Activated T-helper 1 cell treated with anti-CD3 and anti-CD28 coated beads, Interleukin-12 subunit alpha, Interleukin-12 subunit beta, Interleukin-2, Interleukin-4 antibody, amounts not matched to agents 30 ng/mL and 10 ng/mL and 1 ng/mL, durations not matched to agents 14 hours and 24 hours and 36 hours (primary cell): ENCODE data around the gene MGRN1. TPM values are rescaled to one million over a fixed set of nuclear protein-coding genes. Genes with fewer than 3 reads are reported as not detected.

ENCODE experiments used
- DNase-seq: peaks from one replicate; pipeline ENCODE4 v3.0.0; 2021; ENCODE audit warnings: low spot score
- H3K27ac Mint-ChIP-seq: one replicate; pipeline ENCODE4 v1.8.0; 2021; ENCODE audit warnings: mild to moderate bottlenecking, mixed read lengths
- H3K27me3 Mint-ChIP-seq: one replicate; pipeline ENCODE4 v1.8.0; 2022; ENCODE audit warnings: mild to moderate bottlenecking, moderate library complexity, mixed read lengths; ENCODE audit not compliant: insufficient read depth
- H3K36me3 Mint-ChIP-seq: one replicate; pipeline ENCODE4 v1.8.0; 2021; ENCODE audit warnings: low read depth, mixed read lengths
- H3K4me1 Mint-ChIP-seq: one replicate; pipeline ENCODE4 v1.8.0; 2021; ENCODE audit warnings: low read depth, mixed read lengths
- H3K4me3 Mint-ChIP-seq: one replicate; pipeline ENCODE4 v1.8.0; 2021; ENCODE audit warnings: mild to moderate bottlenecking, moderate library complexity, mixed read lengths
- H3K9me3 Mint-ChIP-seq: one replicate; pipeline ENCODE4 v1.8.0; 2021; ENCODE audit warnings: mixed read lengths
- intact Hi-C: fragments of 100-400 bp; cut with micrococcal nuclease; formaldehyde crosslinking; loops from one replicate; pipeline ENCODE4 v1.15.1; 2024
- total RNA-seq: library from RNA; stranded (reverse); gene quantifications from 2 replicates; pipeline ENCODE4 v1.2.3, GENCODE V29; 2022

The MGRN1 gene
- total RNA-seq, 1 donor from 2014 or later, result 110 TPM

- Mint-ChIP-seq H3K9me3 (no peaks in the 10 kb centered on the region), H3K27me3 (no peaks in the 10 kb centered on the region), H3K4me1 (peaks cover 6% of the 10 kb centered on the region), H3K36me3 (peaks cover 17% of the 10 kb centered on the region), H3K27ac (no peak overlapping the region), H3K4me3 (no peak overlapping the region)
- no peak for DNase-seq
- intact Hi-C loops, result no loop called here
These were observed 77.8 kb downstream of the MGRN1 start for GRCh38 chr16:4702466-4702808.

DNA sequence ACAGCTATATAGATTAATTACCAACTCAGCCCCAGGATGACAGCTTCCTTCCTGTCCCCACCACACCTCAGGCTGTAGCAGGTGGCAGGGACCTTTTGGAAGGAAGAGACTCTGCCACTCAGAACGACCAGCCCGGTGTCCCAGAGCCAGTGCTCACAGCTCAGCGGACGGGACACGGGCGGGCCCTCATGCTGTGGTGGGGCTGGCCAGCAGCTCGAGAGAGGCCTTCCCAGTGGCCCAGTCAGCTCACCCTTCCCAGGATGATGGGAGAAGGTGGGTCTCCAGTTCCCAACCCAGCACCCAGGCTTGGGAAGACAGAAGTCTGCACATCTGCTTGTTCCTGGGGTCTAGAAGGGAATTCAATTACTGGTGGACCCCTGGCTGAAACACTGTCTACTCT is 79.3 kb downstream of the MGRN1 start:
- intact Hi-C loops, result no loop called here
- DNase-seq, result no peak
- Mint-ChIP-seq H3K27me3 (no peaks in the 10 kb centered on the region), H3K4me3 (no peak overlapping the region), H3K27ac (no peak overlapping the region), H3K4me1 (peaks cover 6% of the 10 kb centered on the region), H3K36me3 (peaks cover 19% of the 10 kb centered on the region), H3K9me3 (no peaks in the 10 kb centered on the region)

- H3K4me1 Mint-ChIP-seq, result peaks cover 6% of the 10 kb centered on the region
- no peaks in the 10 kb centered on the region for H3K27me3 Mint-ChIP-seq
- H3K9me3 Mint-ChIP-seq, result no peaks in the 10 kb centered on the region
- intact Hi-C loops, result no loop called here
- H3K27ac Mint-ChIP-seq, result no peak overlapping the region
- H3K4me3 Mint-ChIP-seq, result no peak overlapping the region
- H3K36me3 Mint-ChIP-seq, result peaks cover 17% of the 10 kb centered on the region
- DNase-seq, result no peak
These were observed 79.9 kb downstream of the MGRN1 start for GRCh38 chr16:4704491-4704890.

DNA sequence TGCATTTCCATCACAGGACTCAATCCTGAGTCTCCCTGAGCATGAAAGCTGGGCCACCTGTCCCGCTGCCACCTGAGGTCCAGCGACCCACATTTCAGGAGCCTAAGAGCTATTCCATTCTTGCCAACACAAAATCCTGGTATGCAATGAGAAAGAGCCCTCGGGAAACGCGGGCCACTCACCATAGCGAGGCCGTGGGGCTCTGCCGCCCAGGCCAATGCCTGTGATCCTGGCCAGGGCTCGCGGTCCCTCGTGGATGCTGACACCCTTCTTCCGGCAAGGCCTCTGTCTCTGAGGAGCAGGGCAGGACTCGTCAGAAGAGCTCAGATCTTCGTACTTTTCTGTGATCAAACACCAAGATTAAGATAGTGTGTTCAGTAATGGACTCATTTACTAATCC is 80.3 kb downstream of the MGRN1 start:
- Mint-ChIP-seq H3K36me3 (peaks cover 14% of the 10 kb centered on the region), H3K9me3 (no peaks in the 10 kb centered on the region), H3K4me1 (peaks cover 6% of the 10 kb centered on the region), H3K27me3 (no peaks in the 10 kb centered on the region), H3K4me3 (no peak overlapping the region), H3K27ac (no peak overlapping the region)
- DNase-seq, result no peak
- intact Hi-C loops, result no loop called here

DNA sequence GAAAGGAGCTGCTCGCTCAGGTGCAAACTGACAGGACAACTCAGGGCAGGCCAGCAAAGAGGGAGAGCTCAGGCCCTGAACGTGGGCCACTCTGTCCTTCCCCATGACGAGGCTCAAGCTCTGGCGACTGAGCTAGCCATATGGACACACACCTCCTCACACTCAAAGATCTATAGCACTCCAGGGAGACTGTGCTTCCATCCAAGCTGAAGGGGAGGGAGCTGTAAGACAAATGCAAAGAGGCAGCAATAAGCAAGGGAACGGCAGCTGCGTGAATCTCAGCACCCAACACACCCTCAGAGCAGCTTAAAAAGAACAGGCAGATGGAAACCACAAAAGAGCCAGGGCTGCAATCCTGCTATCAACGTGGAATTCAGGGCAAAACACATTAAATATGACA is 82.2 kb downstream of the MGRN1 start:
- Mint-ChIP-seq H3K4me1 (no peaks in the 10 kb centered on the region), H3K27me3 (no peaks in the 10 kb centered on the region), H3K4me3 (no peak overlapping the region), H3K36me3 (peaks cover 16% of the 10 kb centered on the region), H3K27ac (no peak overlapping the region), H3K9me3 (no peaks in the 10 kb centered on the region)
- intact Hi-C loops, result no loop called here
- DNase-seq, result no peak

GRCh38 chr16:4709481-4709880 is 84.9 kb downstream of the MGRN1 start:
- no peak for DNase-seq
- no peak overlapping the region for H3K4me3 Mint-ChIP-seq
- no peaks in the 10 kb centered on the region for H3K9me3 Mint-ChIP-seq
- no peaks in the 10 kb centered on the region for H3K27me3 Mint-ChIP-seq
- peaks cover 16% of the 10 kb centered on the region for H3K36me3 Mint-ChIP-seq
- no peak overlapping the region for H3K27ac Mint-ChIP-seq
- H3K4me1 Mint-ChIP-seq, result no peaks in the 10 kb centered on the region
- intact Hi-C loops, result no loop called here

- DNase-seq, result no peak
- no peaks in the 10 kb centered on the region for H3K4me1 Mint-ChIP-seq
- intact Hi-C loops, result no loop called here
These were observed 89.3 kb downstream of the MGRN1 start for GRCh38 chr16:4713663-4714501.

GRCh38 chr16:4714996-4715395 is 90.4 kb downstream of the MGRN1 start:
- no peaks in the 10 kb centered on the region for H3K27me3 Mint-ChIP-seq
- DNase-seq, result no peak
- H3K9me3 Mint-ChIP-seq, result no peaks in the 10 kb centered on the region
- intact Hi-C loops, result no loop called here
- H3K36me3 Mint-ChIP-seq, result peaks cover 5% of the 10 kb centered on the region
- H3K4me3 Mint-ChIP-seq, result no peak overlapping the region
- no peaks in the 10 kb centered on the region for H3K4me1 Mint-ChIP-seq
- no peak overlapping the region for H3K27ac Mint-ChIP-seq

More at GRCh38 chr16:4713663-4714501, 89.3 kb downstream of the MGRN1 start:
- H3K4me3 Mint-ChIP-seq, result no peak overlapping the region
- peak overlapping the region; percentile 23 for H3K27ac Mint-ChIP-seq
- H3K27me3 Mint-ChIP-seq, result no peaks in the 10 kb centered on the region
- H3K36me3 Mint-ChIP-seq, result peaks cover 5% of the 10 kb centered on the region
- H3K9me3 Mint-ChIP-seq, result no peaks in the 10 kb centered on the region

DNA sequence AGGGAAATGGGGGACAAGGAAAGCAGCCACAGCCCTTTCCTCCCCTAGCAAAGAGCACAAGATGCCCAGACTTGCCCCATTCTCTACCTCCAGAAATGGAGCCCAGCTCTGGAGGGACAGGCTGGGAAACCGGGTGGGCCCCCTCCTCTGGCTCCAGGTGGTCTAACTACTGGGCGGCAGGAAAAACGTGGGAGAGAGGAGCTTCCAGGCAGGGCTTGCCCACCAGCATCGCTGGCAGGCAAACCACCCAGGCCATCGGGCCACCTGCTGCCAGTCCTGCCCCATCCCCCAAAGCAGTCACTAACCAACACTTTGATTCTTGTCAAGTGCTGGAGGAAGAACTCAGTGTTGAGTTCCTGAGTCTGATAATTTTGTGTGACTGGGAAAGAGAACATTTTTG is 93.8 kb downstream of the MGRN1 start:
- H3K27ac Mint-ChIP-seq, result no peak overlapping the region
- intact Hi-C loops, result no loop called here
- DNase-seq, result no peak
- H3K4me3 Mint-ChIP-seq, result no peak overlapping the region
- no peaks in the 10 kb centered on the region for H3K27me3 Mint-ChIP-seq
- no peaks in the 10 kb centered on the region for H3K36me3 Mint-ChIP-seq
- H3K9me3 Mint-ChIP-seq, result no peaks in the 10 kb centered on the region
- no peaks in the 10 kb centered on the region for H3K4me1 Mint-ChIP-seq

- intact Hi-C loops, result no loop called here
- H3K36me3 Mint-ChIP-seq, result peaks cover 3% of the 10 kb centered on the region
- H3K27me3 Mint-ChIP-seq, result no peaks in the 10 kb centered on the region
- no peaks in the 10 kb centered on the region for H3K9me3 Mint-ChIP-seq
- H3K4me3 Mint-ChIP-seq, result no peak overlapping the region
- H3K27ac Mint-ChIP-seq, result no peak overlapping the region
- no peak for DNase-seq
- H3K4me1 Mint-ChIP-seq, result no peaks in the 10 kb centered on the region
These were observed 98.6 kb downstream of the MGRN1 start for GRCh38 chr16:4723071-4723767.

DNA sequence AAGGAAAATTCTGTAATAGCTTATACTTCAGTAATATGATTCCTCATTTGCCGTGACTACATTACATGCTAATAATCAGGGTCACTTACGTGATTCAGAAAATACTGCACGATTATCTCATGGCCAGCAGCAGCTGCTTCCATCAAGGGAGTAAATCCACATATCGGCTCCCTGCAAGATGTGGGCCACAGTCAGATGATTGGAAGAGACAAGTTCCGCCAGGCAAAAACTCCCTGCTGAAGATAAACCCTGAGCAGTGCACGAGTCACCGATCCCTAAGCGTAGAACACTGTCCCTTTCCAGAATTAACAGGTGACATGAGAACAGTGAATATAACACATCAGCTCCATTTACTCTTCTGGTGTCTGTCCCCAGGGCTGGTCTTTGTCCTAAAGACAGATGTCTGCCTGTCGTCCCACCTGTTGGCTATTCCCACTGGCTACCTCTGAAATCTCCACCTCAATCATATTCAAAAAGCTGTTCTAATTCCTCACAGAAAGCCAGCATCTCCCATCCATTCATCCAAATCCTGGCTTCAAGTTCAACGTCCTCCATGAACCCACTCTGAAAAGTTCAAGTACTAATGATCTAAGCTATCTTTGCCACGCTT is 100.1 kb downstream of the MGRN1 start:
- no peak for DNase-seq
- intact Hi-C loops, result no loop called here
- no peak overlapping the region for H3K27ac Mint-ChIP-seq
- no peaks in the 10 kb centered on the region for H3K4me1 Mint-ChIP-seq
- no peak overlapping the region for H3K4me3 Mint-ChIP-seq
- H3K9me3 Mint-ChIP-seq, result no peaks in the 10 kb centered on the region
- peaks cover 7% of the 10 kb centered on the region for H3K36me3 Mint-ChIP-seq
- H3K27me3 Mint-ChIP-seq, result no peaks in the 10 kb centered on the region

DNA sequence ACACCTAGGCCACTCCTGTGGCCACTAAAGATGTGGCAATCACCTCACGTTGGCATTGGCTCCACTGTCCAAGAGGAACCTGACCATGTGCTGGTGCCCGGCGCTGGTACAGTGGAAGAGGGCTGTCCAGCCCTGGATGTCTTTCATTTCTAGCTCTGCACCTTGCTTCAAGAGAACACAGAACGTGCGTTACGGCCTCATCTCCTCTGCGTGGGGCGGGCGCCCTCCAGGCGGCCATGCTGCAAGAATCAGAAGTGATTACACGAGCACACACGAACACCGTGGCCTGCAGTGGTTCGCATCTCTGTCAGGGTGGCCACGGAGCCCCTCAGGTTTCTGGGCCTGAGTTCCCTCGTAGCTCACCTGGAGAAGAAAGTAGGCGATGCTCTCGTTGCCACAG is 102.0 kb downstream of the MGRN1 start:
- Mint-ChIP-seq H3K36me3 (peaks cover 9% of the 10 kb centered on the region), H3K4me1 (no peaks in the 10 kb centered on the region), H3K27ac (no peak overlapping the region), H3K9me3 (no peaks in the 10 kb centered on the region), H3K4me3 (no peak overlapping the region), H3K27me3 (no peaks in the 10 kb centered on the region)
- intact Hi-C loops, result no loop called here
- DNase-seq, result no peak

- Mint-ChIP-seq H3K4me1 (peaks cover 11% of the 10 kb centered on the region), H3K4me3 (no peak overlapping the region), H3K27me3 (no peaks in the 10 kb centered on the region), H3K36me3 (peaks cover 11% of the 10 kb centered on the region), H3K9me3 (no peaks in the 10 kb centered on the region), H3K27ac (no peak overlapping the region)
- DNase-seq, result no peak
- intact Hi-C loops, result no loop called here
These were observed 104.0 kb downstream of the MGRN1 start for GRCh38 chr16:4728676-4729075.
